ENCODE results near the gene CIBAR2.

The CIBAR2 gene

DNA sequence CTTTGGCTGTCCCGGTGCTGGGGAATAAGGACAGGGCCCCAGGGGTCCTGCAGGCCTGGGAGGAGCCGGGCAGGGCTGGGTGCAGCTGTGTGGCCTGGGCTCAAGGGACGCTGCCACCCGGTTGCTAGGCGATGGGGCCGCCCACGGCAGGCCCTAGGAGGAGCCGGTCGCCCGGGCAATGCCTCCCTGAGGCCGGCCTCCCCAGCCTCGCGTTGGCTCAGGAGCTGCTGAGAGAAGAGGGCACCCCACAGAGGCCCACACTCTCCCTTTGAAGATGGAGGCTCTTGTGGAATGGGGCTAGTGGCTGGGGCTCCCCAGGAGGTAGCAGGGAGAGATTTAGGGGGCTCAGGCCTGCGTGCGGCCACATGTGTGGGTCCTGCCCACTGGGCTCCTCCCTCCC, at the start of gene CIBAR2:
Gene CIBAR2, minus strand, starts transcription at position 109 of the 400 bp plus-strand sequence. CDS start 120 bp downstream, outside the sequence.
- DNase-seq: no peak

DNA sequence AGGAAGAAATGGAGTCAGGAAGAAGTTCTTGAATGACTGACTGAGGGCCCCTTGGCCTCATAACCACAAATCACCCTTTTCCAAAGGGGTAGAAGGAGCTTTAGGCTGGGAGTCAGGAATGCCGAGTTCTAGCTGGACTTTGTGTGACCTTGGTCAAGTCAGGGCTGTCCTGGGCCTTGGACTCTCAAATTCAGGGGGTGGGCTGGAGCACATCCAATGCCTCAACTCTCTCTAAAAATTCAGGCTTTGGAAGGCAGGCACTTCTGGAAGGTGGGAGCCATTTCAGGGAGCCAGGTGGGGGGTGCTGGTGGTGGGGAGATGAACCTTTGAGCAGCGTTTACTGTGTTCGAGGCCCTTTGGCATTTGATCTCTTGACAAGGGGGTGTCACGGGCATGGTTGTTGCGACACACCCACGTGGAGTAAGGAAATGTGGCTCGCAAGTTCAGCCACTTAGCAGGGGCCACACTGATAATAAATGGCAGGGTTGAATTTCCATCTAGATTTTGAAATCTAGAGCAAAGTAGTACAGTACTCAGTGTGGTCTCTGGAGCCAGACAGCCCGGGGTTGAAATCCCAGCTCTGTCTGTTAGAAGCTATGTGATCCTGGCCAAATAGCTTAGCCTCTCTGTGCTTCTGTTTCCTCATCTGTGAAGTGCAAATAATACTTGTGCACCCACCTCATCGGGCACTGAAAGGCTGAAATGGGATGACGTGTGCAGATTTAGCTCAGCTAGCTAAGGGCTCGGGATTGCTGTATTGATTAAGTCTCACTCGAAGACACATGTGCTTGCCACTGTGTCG, 47.1 kb upstream of the CIBAR2 start:
- no peak for DNase-seq

DNA sequence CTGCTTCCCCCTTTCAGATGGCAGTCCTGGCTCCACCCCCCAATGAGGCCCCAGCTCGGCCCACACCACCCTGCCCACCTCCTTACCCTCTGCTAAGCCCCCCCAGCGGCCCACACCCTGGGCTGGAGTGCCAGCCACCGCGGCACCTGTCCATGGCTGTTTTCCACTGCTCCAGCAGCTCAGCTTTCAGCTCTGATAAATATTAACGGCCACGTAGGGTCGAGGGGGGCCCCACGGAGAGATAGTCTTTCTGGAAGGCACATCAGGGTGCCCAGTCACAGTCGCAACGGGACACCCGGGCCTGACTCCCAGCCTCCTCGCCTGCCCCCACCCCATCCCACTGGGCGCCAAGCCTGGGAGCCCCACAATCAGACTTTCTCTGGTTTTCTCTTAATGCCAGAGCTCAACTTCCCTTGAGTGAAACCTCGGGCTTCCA, 46.5 kb upstream of the CIBAR2 start:
- DNase-seq: no peak

DNA sequence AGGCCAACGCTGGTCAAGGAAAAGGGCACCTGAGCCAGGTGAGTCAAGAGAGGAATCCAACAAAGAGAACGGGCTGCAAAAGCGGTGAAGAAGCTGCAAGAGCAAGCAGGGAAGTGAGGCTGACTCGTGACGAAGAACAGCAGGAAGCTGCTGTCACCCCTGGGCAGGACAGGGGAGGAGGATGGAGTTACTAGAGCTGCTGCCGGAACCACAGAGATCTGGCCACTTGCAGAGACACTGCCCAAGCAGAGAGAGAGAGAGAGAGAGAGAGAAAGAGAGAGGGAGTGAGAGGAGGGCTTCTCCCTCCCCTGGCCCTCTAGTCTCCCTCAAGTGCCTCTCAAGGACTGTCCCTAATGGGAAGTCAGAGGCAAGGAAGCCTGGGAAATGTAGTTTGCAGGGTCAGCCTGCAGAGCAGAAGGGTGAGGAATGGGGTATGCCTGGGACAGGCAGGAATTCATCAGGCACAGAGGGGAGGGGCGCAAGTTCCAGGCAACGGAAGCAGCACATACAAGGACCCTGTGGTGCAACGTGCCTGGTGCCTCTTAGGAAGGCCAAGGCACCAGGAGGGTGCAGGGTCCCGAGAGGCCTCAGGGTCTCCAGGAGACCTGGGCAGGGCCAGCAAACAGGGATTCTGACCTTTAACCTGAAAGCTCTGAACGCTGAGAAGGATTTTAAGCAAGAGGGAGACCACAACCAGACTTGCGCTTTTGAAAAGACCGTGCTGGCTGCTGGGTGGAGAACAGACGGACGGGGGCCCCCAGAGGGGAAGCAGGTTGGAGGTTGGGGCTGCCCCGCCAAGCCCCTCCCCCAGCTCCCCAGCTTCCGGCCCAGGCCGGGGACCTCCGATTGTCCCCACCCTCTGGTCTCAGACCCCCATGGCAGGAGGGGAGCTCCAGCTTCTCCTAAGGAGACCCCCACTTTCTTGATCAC, 45.8 kb upstream of the CIBAR2 start:
- DNase-seq: no peak

DNA sequence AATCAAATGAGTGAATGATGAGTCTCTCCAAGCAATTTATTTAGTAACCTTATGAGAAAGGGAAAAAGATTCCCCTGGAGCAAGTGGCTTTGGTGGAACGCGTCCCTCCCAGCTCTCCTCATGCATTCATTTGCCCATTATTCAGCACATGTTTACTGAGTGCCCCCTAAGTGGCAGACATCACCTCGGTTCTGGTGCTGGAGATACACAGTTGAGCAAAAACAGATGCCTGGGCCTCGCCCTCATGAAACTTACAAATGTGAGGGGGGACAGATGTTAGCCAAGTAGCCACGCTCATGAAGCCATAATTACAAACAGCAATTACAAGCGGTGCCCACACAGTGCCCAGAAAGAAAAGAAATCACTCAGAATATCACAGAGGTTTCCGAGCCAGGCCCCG, 45.1 kb upstream of the CIBAR2 start:
- no peak for DNase-seq

DNA sequence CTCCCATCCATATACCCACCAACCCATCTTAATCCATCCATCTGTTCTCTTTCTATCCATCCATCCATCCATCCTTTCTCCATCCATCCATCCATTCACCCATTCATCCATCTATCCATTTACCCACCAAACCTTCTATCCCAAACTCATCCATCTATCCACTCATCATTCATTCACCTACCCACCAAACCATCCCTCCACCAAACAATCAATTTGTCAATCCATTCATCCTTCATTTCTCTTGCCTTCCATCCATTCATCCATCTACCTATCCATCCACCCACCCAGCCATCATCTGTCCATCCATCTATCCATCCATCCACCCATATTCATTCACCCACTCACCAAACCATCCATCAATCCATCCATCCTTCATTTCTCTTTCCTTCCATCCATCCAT, 44.6 kb upstream of the CIBAR2 start:
- no peak for DNase-seq

DNA sequence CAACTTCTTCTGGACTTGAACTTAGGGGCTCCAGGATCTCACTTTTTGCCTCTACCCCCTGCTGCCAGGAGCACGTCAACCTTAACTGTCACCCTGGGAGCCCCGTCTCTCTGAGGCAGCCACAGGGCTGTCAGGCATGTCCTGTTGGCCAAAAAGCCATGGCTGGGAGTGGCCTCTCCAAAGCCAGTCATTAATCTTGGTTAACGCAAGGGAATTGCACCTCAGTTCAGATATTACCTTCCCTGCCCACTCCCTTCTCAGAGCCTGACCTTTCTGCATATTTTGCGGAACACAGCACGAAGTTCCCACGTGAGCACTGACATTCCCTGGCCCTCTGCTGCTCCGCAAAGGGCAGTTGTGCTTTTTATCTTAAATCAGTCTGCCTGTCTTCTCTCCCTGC, 44.2 kb upstream of the CIBAR2 start:
- no peak for DNase-seq

DNA sequence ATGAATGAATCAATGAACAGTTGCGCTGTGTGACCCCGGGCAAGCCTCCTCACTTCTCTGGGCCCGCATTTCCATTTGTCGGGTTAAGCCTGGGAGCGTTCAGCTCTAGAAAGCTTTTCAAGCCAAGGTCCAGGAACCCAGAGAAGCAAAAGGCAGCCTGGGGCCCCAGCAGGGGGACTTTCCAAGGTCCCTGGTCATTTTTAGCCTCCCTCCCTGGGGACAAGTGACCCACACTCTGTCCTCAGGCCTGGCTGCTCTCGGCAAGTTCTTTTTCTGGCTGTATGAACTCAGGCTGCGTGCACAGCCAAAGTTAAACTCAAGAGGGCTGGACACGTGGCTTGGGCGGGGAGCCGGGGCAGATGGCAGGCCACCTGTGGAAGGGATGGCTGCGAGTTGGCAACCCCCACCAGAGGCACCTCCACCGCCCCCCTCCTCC, 41.4 kb upstream of the CIBAR2 start:
- DNase-seq: no peak

DNA sequence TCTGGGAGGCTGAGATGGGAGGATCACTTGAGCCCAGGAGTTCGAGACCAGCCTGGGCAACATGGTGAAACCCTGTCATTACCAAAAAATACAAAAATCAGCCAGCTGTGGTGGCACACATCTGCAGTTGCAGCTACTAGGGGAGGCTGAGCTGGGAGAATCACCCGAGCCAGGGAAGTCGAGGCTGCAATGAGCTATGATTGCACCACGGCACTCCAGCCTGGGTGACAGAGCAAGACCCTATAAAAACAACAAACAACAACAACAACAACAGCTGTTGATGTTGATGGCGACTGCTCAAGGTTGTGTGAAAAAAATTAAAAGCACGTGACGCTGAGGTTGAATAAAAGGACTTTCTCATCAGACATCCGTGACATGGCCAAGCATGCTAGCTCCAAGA, 40.8 kb upstream of the CIBAR2 start:
- DNase-seq: no peak

DNA sequence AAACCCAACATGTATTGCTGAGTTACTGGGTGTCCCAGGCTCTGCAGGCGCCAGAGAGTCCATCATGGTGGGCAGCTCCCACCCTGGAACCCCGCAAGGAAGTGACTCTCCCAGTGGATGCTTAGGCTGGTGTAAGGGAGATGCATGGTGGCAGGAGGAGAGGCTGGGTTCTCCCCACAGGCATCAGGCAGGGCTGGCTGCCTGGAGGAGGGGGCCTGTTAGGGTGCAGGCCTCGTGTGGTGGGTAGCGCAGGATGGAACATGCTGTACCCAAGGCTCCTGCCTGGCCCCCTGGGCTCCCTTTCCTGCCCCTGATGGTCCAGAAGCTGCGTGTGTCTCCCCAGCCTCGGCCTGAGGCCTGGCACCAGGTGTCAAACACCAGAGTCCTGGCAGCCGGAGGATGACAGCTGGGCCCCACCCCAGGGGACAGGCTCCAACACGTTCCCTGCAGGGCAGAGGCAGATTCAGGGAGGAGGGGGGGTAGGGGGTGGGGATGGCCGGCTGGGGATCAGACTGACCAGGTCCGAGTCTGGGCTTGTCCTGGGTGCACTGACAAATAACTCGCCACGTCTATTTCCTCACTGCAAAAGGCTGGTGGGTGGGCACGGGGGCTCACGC, 40.2 kb upstream of the CIBAR2 start:
- DNase-seq: no peak

DNA sequence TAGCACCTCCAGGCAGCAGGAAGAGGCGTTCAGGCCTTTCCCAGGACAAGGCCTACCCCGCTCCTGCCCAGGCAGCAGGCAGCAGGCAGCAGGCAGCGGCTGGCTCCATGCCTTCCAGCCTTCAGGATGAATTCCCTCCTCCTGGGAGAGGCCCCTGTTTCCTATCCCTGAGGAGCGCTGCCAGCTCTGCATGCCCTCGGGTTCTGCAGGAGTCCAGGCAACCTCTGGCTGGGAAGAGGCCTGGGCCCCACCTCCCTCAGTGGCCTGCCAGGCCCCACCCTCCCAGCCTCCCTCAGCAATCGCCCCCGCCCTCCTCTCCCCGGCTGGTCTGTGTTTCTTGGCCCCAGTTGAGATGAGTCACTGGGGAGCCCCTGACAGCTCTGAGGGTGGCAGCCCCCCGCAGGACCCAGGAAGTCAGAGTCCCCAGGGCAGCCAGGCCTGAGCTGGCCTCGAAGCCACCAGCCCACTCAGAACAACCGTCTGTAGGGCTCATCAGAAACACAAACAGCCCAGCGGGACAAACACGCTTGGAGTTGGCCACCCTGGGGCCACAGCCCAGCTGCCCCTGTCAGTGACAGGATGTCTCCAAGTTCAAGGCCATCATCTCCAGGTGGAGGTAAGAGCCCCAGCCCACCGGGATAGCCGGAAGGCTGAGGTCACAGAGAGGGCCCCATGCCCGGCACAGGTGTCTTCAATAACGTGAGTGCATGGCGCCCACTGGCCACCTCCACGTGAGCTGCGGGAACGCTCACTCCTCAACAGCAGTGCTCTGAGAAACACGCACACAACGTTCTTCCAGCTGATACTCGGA, 39.5 kb upstream of the CIBAR2 start:
- DNase-seq: no peak

DNA sequence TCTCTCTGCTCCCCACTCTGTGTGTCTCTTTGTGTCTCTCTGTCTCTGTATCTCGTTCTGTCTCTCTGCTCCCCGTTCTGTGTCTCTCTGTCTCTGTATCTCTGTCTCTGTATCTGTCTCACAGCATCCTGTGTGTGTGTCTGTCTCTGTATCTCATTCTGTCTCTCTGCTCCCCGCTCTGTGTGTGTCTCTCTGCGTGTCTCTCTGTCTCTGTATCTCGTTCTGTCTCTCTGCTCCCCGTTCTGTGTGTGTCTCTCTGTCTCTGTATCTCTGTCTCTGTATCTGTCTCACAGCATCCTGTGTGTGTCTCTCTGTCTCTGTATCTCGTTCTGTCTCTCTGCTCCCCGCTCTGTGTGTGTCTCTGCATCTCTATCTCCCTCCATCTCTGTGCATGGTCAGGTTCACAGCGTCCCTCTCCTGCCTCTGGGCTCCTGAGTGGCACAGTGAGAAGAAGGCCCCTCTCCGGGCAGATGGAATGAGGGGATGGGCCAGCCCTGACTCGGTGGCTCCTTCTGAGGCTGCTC, 38.9 kb upstream of the CIBAR2 start:
- DNase-seq: no peak

DNA sequence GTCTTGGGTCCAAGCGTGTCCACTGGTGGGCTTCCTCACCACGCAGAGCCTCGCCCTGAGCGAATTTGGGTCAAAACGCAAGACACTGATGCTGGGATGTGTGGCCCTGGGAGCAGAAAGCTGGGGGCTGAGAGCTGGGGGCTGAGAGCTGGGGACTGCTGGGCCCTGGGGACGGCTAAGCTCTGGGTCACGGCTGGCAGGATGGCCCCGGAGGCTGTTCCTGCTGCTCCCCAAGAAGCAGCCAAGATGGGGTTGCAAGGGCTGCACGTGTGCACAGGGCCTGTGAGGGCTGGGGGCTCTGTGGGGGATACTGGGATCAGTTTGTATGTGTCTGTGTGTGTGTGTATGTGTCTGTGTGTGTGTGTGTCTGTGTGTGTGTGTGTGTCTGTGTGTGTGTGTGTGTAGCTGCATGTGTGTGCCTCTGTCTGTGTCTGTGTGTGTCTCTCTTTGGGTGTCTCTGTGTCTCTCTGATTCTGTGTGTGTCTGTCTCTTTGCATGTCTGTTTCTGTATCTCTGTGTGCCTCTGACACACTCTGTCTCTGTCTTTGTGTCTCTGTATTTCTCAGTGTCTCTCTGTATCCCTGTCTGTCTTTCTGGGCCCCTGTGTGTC, 38.2 kb upstream of the CIBAR2 start:
- DNase-seq: no peak

DNA sequence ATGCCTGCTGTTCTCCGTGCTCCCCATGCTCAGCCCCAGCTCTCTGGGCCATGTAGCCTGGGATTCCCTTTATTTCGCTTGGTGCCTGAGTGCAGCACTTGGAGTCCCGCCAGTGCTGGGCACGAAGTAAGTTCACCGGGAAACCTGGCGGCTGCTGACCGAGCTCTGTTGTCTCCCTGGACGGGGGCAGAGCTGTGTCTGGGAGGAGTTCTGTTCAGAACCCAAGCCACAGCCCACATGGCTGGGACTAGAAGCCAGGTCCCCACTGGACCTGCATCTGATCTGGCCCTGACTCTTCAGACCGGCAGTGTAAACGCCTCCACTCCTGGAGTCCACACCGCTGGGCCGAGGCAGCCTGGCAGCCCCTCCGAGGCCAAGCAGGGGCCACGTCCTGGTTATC, 37.5 kb upstream of the CIBAR2 start:
- no peak for DNase-seq

DNA sequence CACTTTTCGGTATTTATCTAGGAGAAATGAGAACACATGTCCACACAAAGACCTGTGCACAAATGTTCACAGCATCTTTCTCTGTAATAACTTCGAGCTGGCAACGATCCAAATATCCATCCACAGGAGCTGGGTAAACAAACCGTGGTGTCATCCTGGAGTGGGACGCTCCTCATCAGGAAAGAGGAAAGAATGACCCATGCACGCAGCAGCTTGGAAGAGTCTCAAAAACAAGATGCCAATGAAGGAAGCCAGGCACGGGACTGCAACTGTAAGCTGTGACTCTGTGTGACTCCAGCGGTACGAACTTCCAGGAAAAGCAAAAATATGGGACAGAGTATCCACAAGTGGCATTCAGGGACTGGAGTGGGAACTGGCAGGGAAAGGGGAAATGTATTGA, 36.7 kb upstream of the CIBAR2 start:
- DNase-seq: no peak

DNA sequence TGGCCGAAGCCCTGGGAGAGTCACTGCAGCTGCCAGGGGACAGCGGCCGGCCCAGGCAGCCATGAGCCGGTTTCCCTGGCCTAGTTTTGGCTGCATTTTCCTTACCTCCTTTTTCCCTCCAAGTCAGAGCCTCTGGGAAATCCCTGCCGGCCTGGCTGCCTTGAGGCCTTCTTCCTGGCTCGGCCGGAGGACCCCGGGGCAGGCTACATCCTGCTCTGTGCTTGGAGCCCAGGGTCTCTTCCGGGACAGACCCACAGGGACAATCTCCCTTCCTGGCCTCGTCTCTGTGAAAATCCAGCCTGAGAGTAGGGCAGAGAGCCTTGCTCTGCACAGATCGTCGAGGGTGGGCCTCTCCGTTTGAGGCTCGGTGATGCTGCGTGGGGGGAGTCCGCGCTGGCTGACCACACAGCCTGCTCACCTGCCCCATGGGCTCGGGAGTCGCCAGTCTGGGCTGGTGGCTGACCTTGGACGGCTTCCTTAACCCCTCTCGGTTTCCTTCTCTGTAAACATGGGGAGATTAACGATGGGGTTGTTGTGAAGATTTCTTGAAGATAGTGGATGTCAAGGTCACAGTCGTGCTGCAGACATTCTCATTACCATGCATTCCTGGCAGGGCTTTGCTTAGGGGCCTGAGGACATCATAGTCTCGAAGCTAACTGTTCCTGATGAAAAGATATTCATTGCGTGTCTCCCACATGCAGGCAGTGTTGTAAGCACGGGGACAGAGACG, 34.8 kb upstream of the CIBAR2 start:
- DNase-seq: no peak

DNA sequence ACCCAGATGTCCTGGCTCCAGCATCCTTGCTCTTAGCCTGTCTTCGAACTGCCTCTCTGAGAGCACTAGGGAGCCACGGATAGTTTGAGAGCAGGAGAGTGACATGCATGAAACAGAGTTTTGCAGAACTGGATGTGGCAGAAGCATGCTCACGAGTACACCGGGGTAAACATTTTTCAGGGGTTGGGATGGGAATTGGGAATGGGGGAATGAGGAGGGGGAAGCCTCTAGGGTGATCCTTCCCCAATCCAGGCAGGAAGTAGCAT, 34.2 kb upstream of the CIBAR2 start:
- no peak for DNase-seq

DNA sequence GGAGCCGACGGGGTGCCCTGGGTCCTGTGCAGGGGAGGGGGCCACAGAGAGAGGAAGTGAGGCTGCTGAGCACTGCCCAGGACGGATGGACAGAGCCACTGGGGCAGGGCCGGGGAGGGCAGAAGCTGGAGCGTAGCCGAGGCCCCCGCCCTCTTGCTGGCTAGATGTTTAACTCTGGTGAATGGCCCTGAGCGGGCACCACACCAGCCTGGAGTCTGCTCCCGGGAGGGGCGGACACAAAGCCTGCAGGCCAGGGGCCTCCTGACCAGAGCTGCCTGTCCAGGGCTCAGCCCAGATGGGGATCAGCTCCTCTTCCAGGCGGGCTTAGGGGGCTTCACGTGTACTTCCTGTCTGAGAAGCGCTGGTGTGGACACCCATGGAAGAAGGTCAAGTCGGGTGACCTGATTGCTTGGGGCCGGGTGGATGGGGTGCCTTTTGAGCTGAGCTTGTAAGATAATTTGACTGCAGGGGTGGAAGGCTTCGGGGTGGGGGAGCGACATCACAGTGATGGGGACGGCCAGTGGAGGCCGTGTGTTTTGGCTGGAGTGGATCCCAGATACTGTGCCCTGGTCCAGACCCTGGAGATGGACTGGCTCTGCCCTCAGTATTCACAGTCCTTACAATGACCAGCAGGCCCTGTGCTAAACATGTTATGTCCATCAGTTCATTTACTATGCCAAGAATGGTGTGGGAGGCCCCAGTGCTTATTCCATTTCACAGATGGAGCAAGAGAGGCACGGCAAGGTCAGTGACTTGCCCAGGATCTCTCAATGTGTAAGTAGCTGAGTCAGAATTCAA, 33.7 kb upstream of the CIBAR2 start:
- no peak for DNase-seq

DNA sequence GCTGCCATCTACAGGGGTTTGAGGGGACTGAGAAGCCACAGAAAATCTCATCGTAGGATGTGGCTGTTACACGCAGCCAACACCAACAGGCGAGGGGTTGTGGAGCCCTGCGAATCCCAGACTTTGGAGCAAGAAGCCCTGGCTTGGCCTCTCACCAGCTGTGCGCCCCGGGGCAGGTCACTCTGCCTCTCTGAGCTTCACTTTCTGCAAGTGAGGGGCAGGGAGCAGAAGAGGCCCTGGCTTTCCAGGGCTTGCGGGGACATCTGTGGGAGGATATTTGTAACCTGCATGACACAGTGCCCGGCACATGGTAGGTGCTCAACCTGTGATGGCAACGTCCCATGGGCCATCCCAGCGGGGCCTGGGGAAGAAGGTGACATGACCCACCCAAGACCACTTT, 32.9 kb upstream of the CIBAR2 start:
- DNase-seq: no peak
